Neural progenitor cell (in vitro differentiated cells): ENCODE data around the gene ZFYVE9.

Source experiments
- CTCF ChIP-seq: fragments of 200-600 bp; sonication (generic); IDR thresholded peaks from 2 replicates; pipeline ENCODE4 v1.5.1; 2017; ENCODE audit warnings: antibody characterized with exemption, mild to moderate bottlenecking
- EZH2 ChIP-seq: fragments of 200-600 bp; sonication (generic); IDR thresholded peaks from 2 replicates; pipeline ENCODE4 v1.6.1; 2017; ENCODE audit warnings: antibody characterized with exemption, mild to moderate bottlenecking, moderate library complexity

- no peak for TF ChIP-seq EZH2
- TF ChIP-seq CTCF, result no peak
Observed at GRCh38 chr1:52263153-52263910, 121.4 kb downstream of the ZFYVE9 start.
